Measurements from ENCODE around the gene HTATIP2.
A peak's percentile ranks its signal among the peaks of the same experiment; 100 is the strongest.
"Not testable (repeated sequence)": the region's sequence is repeated elsewhere in the genome, so short reads cannot be mapped to it uniquely, and the experiment has no call there.

HTATIP2 gene

GRCh38 chr11:20353829-20354434 lies 9.6 kb upstream of the HTATIP2 start:
- Histone ChIP-seq H3K4me3 (ENCODE audit: insufficient read depth, low read depth, low read length, poor library complexity, severe bottlenecking) (no peak overlapping the region), H3K4me1 (ENCODE audit: control insufficient read depth, insufficient read depth, low read length, poor library complexity, severe bottlenecking) (no peaks in the 10 kb centered on the region), H3K27me3 (replicated peaks; ENCODE audit: control insufficient read depth, insufficient read depth, low read length, poor library complexity, severe bottlenecking) (no peaks in the 10 kb centered on the region), H3K27ac (ENCODE audit: insufficient read depth, low read length, poor library complexity, severe bottlenecking) (no peak overlapping the region), H3K9me3 (ENCODE audit: control insufficient read depth, low read length) (no peaks in the 10 kb centered on the region), H3K36me3 (ENCODE audit: control insufficient read depth, insufficient read depth, low read length) (no peaks in the 10 kb centered on the region)
- DNase-seq, result no peak

GRCh38 chr11:20355221-20356219 lies 8.0 kb upstream of the HTATIP2 start:
- Histone ChIP-seq H3K27ac (ENCODE audit: insufficient read depth, low read length, poor library complexity, severe bottlenecking) (no peak overlapping the region), H3K9me3 (ENCODE audit: control insufficient read depth, low read length) (no peaks in the 10 kb centered on the region), H3K27me3 (replicated peaks; ENCODE audit: control insufficient read depth, insufficient read depth, low read length, poor library complexity, severe bottlenecking) (no peaks in the 10 kb centered on the region), H3K36me3 (ENCODE audit: control insufficient read depth, insufficient read depth, low read length) (no peaks in the 10 kb centered on the region), H3K4me3 (ENCODE audit: insufficient read depth, low read depth, low read length, poor library complexity, severe bottlenecking) (no peak overlapping the region), H3K4me1 (ENCODE audit: control insufficient read depth, insufficient read depth, low read length, poor library complexity, severe bottlenecking) (no peaks in the 10 kb centered on the region)
- peak in 1 of 3 donors; percentile 24 for DNase-seq

GRCh38 chr11:20357150-20357549 lies 6.4 kb upstream of the HTATIP2 start:
- Histone ChIP-seq H3K27me3 (replicated peaks; ENCODE audit: control insufficient read depth, insufficient read depth, low read length, poor library complexity, severe bottlenecking) (no peaks in the 10 kb centered on the region), H3K9me3 (ENCODE audit: control insufficient read depth, low read length) (no peaks in the 10 kb centered on the region), H3K4me1 (ENCODE audit: control insufficient read depth, insufficient read depth, low read length, poor library complexity, severe bottlenecking) (no peaks in the 10 kb centered on the region), H3K36me3 (ENCODE audit: control insufficient read depth, insufficient read depth, low read length) (no peaks in the 10 kb centered on the region), H3K27ac (ENCODE audit: insufficient read depth, low read length, poor library complexity, severe bottlenecking) (no peak overlapping the region), H3K4me3 (ENCODE audit: insufficient read depth, low read depth, low read length, poor library complexity, severe bottlenecking) (no peak overlapping the region)
- DNase-seq, result no peak

GRCh38 chr11:20360650-20361049 lies 2.9 kb upstream of the HTATIP2 start:
- Histone ChIP-seq H3K36me3 (ENCODE audit: control insufficient read depth, insufficient read depth, low read length) (no peaks in the 10 kb centered on the region), H3K9me3 (ENCODE audit: control insufficient read depth, low read length) (no peaks in the 10 kb centered on the region), H3K4me3 (ENCODE audit: insufficient read depth, low read depth, low read length, poor library complexity, severe bottlenecking) (no peak overlapping the region), H3K27me3 (replicated peaks; ENCODE audit: control insufficient read depth, insufficient read depth, low read length, poor library complexity, severe bottlenecking) (no peaks in the 10 kb centered on the region), H3K4me1 (ENCODE audit: control insufficient read depth, insufficient read depth, low read length, poor library complexity, severe bottlenecking) (peaks cover 24% of the 10 kb centered on the region), H3K27ac (ENCODE audit: insufficient read depth, low read length, poor library complexity, severe bottlenecking) (no peak overlapping the region)
- peak in 1 of 3 donors; percentile 28 for DNase-seq

GRCh38 chr11:20362481-20362880 lies 1.0 kb upstream of the HTATIP2 start:
- Histone ChIP-seq H3K27ac (ENCODE audit: insufficient read depth, low read length, poor library complexity, severe bottlenecking) (no peak overlapping the region), H3K36me3 (ENCODE audit: control insufficient read depth, insufficient read depth, low read length) (no peaks in the 10 kb centered on the region), H3K4me3 (ENCODE audit: insufficient read depth, low read depth, low read length, poor library complexity, severe bottlenecking) (no peak overlapping the region), H3K27me3 (replicated peaks; ENCODE audit: control insufficient read depth, insufficient read depth, low read length, poor library complexity, severe bottlenecking) (no peaks in the 10 kb centered on the region), H3K4me1 (ENCODE audit: control insufficient read depth, insufficient read depth, low read length, poor library complexity, severe bottlenecking) (peaks cover 24% of the 10 kb centered on the region), H3K9me3 (ENCODE audit: control insufficient read depth, low read length) (no peaks in the 10 kb centered on the region)
- no peak for DNase-seq

GRCh38 chr11:20363149-20363499 lies 390 bp upstream of the HTATIP2 start:
- Histone ChIP-seq H3K27me3 (replicated peaks; ENCODE audit: control insufficient read depth, insufficient read depth, low read length, poor library complexity, severe bottlenecking) (no peaks in the 10 kb centered on the region), H3K4me1 (ENCODE audit: control insufficient read depth, insufficient read depth, low read length, poor library complexity, severe bottlenecking) (peaks cover 24% of the 10 kb centered on the region), H3K9me3 (ENCODE audit: control insufficient read depth, low read length) (no peaks in the 10 kb centered on the region), H3K36me3 (ENCODE audit: control insufficient read depth, insufficient read depth, low read length) (no peaks in the 10 kb centered on the region), H3K27ac (ENCODE audit: insufficient read depth, low read length, poor library complexity, severe bottlenecking) (peak overlapping the region; percentile 77), H3K4me3 (ENCODE audit: insufficient read depth, low read depth, low read length, poor library complexity, severe bottlenecking) (peak overlapping the region; percentile 71)
- DNase-seq, result no peak

GRCh38 chr11:20364341-20364792 lies 853 bp downstream of the HTATIP2 start:
- Histone ChIP-seq H3K9me3 (ENCODE audit: control insufficient read depth, low read length) (no peaks in the 10 kb centered on the region), H3K27me3 (replicated peaks; ENCODE audit: control insufficient read depth, insufficient read depth, low read length, poor library complexity, severe bottlenecking) (no peaks in the 10 kb centered on the region), H3K4me3 (ENCODE audit: insufficient read depth, low read depth, low read length, poor library complexity, severe bottlenecking) (peak overlapping the region; percentile 71), H3K36me3 (ENCODE audit: control insufficient read depth, insufficient read depth, low read length) (no peaks in the 10 kb centered on the region), H3K4me1 (ENCODE audit: control insufficient read depth, insufficient read depth, low read length, poor library complexity, severe bottlenecking) (peaks cover 24% of the 10 kb centered on the region), H3K27ac (ENCODE audit: insufficient read depth, low read length, poor library complexity, severe bottlenecking) (peak overlapping the region; percentile 77)
- DNase-seq, result no peak

GRCh38 chr11:20365465-20365864 lies 2.0 kb downstream of the HTATIP2 start:
- peaks cover 24% of the 10 kb centered on the region for H3K4me1 ChIP-seq (ENCODE audit: control insufficient read depth, insufficient read depth, low read length, poor library complexity, severe bottlenecking)
- H3K36me3 ChIP-seq (ENCODE audit: control insufficient read depth, insufficient read depth, low read length); H3K27me3 ChIP-seq (replicated peaks; ENCODE audit: control insufficient read depth, insufficient read depth, low read length, poor library complexity, severe bottlenecking); H3K9me3 ChIP-seq (ENCODE audit: control insufficient read depth, low read length); H3K4me3 ChIP-seq (ENCODE audit: insufficient read depth, low read depth, low read length, poor library complexity, severe bottlenecking); H3K27ac ChIP-seq (ENCODE audit: insufficient read depth, low read length, poor library complexity, severe bottlenecking); DNase-seq: not testable (repeated sequence)

- H3K9me3 ChIP-seq (ENCODE audit: control insufficient read depth, low read length), result no peaks in the 10 kb centered on the region
- no peak overlapping the region for H3K4me3 ChIP-seq (ENCODE audit: insufficient read depth, low read depth, low read length, poor library complexity, severe bottlenecking)
- H3K27ac ChIP-seq (ENCODE audit: insufficient read depth, low read length, poor library complexity, severe bottlenecking), result no peak overlapping the region
- DNase-seq, result peak in 1 of 3 donors; percentile 16
- H3K27me3 ChIP-seq (replicated peaks; ENCODE audit: control insufficient read depth, insufficient read depth, low read length, poor library complexity, severe bottlenecking), result no peaks in the 10 kb centered on the region
- H3K36me3 ChIP-seq (ENCODE audit: control insufficient read depth, insufficient read depth, low read length), result no peaks in the 10 kb centered on the region
- H3K4me1 ChIP-seq (ENCODE audit: control insufficient read depth, insufficient read depth, low read length, poor library complexity, severe bottlenecking), result peaks cover 22% of the 10 kb centered on the region
Measured at GRCh38 chr11:20367313-20367948, 3.9 kb downstream of the HTATIP2 start.

GRCh38 chr11:20368438-20368837 lies 4.9 kb downstream of the HTATIP2 start:
- Histone ChIP-seq H3K36me3 (ENCODE audit: control insufficient read depth, insufficient read depth, low read length) (no peaks in the 10 kb centered on the region), H3K4me3 (ENCODE audit: insufficient read depth, low read depth, low read length, poor library complexity, severe bottlenecking) (no peak overlapping the region), H3K27me3 (replicated peaks; ENCODE audit: control insufficient read depth, insufficient read depth, low read length, poor library complexity, severe bottlenecking) (no peaks in the 10 kb centered on the region), H3K4me1 (ENCODE audit: control insufficient read depth, insufficient read depth, low read length, poor library complexity, severe bottlenecking) (peaks cover 13% of the 10 kb centered on the region), H3K9me3 (ENCODE audit: control insufficient read depth, low read length) (no peaks in the 10 kb centered on the region), H3K27ac (ENCODE audit: insufficient read depth, low read length, poor library complexity, severe bottlenecking) (no peak overlapping the region)
- no peak for DNase-seq

Measured in effector memory CD4-positive, alpha-beta T cell (primary cell).